ENCODE data around the gene GPC5.

- TF ChIP-seq CTCF (IDR thresholded peaks at IDR 0.05 in 8 of 11, conservative IDR thresholded peaks at IDR 0.05 in 3 of 11): no peak
- no peak for TF ChIP-seq POLR2A (IDR thresholded peaks at IDR 0.05)
- no peak for TF ChIP-seq POLR2AphosphoS5 (IDR thresholded peaks at IDR 0.05)
These were observed 155.7 kb downstream of the GPC5 start for GRCh38 chr13:91554101-91554500.

Measured in spleen (tissue), 7 donors.